GM21825 (cell line): ENCODE data around the gene CSF2RB.

Experiments
- ATAC-seq: cut with Tn5 transposase; IDR thresholded peaks from one replicate; pipeline ENCODE4 v1.9.1; 2021; ENCODE audit warnings: mild to moderate bottlenecking, moderate library complexity; ENCODE audit not compliant: unreplicated experiment

CSF2RB gene

DNA sequence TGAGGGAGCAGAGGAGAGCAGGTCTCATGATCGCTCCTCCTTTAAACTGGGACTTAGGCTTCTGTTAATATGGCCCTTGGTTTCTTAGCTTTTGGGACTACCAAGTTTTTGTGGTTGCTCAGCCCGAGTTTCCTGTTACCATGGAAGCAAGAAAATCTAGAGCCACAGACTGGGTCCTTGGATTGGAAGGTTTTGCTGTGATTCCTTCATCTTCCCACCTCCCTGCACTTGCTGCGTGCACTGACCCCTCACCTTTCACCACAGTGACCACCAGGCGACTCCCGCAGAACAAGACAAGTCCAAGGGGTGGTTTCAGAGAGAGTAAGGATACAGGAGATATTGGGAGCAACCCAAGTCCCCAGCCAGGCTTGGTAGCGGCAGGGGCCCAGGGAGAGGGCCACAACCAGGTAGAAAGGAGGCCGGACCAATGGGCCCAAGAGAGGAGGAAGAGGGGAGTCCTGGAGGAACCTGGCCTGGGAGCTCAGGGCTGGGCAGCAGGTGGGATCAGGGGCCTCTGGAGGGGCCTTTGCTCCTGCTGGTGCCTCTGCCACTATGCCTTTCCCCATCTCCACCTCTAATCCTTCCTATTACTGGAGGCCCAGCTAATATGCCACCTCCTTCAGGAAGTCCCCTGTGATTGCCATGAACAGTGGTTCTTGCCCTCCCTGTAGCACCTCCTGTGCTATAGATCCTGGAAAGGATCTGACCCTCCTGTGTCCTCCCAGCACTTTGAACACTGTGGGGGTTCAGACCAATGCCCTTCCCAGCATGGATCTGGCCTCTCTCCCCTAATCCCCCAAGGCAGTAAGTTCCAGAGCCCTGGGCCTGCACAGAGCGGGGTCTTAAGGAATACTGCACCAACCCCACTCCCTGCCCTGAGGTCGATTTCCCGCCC, 21.2 kb downstream of the CSF2RB start:
- no peak for ATAC-seq

DNA sequence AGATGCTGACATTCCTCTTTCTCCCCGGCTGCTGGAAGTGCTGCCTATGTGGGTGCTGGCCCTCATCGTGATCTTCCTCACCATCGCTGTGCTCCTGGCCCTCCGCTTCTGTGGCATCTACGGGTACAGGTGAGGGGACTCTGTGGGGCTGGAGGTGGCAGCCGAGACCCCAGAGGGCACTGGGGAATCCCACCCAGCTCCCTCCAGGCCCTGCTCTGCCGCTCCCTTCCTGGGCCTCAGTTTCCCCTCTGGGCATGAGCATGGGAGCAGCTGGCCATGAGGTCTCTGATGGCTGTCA, 21.8 kb downstream of the CSF2RB start:
- ATAC-seq = no peak

DNA sequence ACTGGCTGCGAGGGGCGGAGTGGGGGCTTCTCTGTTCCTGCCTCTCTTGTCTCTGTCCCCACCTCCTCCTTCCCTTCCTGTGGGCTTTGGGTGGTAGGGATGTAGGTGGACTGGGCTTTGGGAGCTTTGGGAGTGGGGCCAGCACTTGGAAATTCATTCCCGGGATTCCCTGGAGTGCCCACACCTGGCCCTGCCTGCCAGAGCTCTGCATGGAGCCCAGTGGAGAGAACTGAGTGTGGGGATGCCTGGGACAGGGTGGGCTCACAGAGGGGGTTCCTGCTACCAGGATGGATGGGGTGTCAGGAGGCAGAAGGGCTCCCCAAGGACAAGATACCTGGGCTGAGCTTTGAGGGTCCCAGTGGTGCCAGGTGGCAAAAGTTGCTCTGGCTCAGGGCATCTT, 22.3 kb downstream of the CSF2RB start:
- no peak for ATAC-seq

DNA sequence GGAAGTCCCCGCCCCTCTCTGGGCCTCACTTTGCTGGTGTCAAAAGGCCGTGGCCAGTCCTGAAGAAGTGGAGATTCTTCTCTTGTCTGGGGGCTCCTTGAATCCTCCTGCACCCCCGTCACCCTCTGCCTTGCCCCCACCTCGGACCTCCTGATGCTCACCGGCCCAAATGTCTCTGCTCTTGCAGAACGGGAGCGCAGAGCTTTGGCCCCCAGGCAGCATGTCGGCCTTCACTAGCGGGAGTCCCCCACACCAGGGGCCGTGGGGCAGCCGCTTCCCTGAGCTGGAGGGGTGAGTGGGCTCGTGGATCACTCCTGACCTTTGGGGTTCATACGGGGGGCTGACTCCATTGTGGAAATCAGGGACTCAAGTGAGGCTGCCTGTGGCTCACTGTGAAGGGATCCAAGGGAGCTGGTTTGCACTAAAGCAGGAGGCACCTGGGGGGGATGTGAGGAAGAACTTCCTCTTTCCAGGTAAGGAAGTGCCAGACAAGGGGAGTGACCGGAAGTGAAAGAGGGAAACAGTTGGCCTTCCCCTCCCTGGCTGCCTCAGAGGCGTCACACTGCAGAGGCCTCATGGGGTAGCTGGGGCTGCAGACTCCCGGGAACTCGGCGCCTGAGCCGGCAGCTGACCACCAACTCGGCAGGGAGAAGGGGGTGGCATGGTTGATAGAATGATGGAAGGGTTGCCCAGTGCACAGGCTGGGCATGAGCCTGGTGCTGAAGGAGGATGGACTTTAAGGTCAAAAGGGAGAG, 23.1 kb downstream of the CSF2RB start:
- ATAC-seq = no peak

DNA sequence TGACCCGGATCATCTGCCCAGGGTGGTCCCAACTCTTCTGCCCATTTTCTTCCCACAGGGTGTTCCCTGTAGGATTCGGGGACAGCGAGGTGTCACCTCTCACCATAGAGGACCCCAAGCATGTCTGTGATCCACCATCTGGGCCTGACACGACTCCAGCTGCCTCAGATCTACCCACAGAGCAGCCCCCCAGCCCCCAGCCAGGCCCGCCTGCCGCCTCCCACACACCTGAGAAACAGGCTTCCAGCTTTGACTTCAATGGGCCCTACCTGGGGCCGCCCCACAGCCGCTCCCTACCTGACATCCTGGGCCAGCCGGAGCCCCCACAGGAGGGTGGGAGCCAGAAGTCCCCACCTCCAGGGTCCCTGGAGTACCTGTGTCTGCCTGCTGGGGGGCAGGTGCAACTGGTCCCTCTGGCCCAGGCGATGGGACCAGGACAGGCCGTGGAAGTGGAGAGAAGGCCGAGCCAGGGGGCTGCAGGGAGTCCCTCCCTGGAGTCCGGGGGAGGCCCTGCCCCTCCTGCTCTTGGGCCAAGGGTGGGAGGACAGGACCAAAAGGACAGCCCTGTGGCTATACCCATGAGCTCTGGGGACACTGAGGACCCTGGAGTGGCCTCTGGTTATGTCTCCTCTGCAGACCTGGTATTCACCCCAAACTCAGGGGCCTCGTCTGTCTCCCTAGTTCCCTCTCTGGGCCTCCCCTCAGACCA, 24.0 kb downstream of the CSF2RB start:
- ATAC-seq = no peak

DNA sequence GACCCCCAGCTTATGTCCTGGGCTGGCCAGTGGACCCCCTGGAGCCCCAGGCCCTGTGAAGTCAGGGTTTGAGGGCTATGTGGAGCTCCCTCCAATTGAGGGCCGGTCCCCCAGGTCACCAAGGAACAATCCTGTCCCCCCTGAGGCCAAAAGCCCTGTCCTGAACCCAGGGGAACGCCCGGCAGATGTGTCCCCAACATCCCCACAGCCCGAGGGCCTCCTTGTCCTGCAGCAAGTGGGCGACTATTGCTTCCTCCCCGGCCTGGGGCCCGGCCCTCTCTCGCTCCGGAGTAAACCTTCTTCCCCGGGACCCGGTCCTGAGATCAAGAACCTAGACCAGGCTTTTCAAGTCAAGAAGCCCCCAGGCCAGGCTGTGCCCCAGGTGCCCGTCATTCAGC, 24.6 kb downstream of the CSF2RB start:
- ATAC-seq = no peak

DNA sequence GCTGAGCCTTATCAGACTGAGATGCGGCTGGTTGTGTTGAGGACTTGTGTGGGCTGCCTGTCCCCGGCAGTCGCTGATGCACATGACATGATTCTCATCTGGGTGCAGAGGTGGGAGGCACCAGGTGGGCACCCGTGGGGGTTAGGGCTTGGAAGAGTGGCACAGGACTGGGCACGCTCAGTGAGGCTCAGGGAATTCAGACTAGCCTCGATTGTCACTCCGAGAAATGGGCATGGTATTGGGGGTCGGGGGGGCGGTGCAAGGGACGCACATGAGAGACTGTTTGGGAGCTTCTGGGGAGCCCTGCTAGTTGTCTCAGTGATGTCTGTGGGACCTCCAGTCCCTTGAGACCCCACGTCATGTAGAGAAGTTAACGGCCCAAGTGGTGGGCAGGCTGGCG, 25.5 kb downstream of the CSF2RB start:
- no peak for ATAC-seq

DNA sequence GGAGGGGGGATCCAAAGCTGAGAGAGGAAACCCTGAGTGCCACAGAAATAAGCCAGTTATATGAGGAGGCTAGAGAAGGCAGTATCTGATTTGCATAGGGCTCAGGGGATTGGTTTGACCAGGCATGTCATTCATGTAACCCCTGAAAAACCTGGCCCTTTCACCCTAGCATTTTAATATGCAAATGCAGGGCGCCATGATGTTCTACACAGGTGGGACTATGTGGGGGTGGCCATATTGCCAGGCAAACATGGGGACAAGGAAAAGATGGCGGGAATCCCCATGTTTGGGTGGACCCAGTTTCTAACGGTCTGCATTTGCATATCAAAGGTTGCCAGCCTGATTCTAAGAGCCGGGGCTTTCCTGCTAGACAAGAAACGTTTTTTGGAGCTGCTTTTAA, 27.2 kb downstream of the CSF2RB start:
- no peak for ATAC-seq

DNA sequence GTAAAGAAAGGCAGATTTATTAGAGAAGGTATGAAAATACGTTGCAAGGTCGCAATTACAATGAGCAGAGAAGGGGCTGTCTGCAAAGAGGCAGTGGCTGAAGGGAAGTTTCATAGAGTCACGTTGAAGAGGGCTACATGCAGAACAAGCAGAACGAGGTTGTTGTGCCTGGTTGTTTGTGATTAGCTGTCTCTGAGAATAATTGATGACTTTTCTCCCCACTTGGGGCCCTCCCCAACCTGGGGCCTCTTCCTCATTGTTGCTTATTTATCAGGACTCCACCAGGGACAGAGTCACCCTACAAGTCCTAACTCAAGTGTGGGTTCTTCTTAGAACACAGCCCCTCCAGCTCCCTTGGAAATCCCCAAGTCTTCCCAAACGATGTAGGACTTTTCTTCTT, 29.1 kb downstream of the CSF2RB start:
- ATAC-seq = no peak

DNA sequence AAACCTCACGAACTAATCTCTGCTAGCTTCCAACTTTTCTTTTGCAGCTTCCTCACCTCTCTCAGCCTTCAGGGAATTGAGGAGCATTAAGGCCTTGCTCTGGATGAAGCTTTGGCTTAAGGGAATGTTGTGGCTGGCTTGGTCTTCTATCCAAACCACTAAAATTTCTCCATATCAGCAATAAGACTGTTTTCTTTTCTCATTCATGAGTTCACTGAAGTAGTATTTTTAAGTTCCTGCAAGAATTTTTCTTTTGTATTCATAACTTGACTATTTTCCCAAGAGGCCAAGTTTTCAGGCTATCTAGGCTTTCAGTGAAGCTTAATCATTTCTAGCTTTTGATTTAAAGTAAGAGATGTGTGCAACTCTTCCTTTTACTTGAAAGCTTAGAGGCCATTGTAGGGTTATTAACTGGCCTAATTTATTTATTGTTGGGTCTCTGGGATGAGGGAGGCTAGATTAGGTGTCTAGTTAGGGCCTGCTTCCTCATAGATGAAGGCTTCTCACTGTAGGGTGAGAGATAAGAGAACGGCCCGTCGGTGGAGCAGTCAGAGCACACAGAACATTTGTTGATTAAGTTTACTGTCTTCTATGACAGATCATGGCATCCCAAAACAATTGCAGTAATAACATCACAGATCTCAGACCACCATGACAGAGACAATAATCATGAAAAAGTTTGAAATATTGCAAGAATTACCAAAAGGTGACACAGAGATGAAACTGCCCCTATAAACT, 33.2 kb downstream of the CSF2RB start:
- ATAC-seq = no peak

DNA sequence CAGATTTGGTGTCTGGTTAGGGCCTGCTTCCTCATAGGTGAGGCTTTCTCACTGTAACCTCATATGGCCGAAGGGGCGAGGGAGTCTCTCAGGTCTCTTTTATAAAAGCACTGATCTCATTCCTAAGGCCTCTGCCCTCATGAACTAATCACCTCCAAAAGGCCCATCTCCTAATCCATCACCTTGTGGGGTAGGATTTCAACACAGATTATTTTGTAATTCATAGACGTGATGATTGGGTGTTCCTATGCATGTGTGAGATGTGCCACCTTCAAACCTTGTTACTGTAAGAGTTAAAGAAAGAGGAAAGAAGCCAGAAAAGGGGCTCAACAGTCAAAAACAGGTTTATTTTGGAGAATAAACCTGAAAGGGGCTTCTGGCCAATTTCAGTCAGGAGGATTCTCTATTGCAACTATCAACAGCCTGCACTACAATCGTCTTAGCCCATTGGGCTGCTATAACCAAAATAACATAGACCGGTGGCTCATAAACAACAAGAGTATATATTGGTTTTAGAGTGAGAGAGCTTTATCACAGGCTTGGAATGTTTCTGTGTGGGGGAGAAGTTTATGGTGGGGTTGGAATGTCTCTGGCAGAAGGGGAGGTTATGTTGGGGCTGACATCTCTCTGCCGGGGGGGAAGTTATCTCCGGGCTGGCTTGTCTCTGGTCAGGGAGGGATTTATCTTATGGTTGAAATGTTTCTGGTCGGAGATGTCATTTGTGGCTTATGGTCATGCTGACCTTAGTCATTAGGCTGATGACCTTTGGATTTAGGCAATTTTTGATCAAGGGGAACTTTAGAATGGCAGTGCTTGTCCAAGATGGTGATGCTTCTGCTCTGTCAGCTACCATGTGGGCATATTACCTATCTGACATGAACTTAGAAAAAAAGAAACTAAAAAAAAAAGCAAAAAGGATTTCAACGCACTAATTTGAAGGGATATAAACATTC, 35.1 kb downstream of the CSF2RB start:
- ATAC-seq = no peak

DNA sequence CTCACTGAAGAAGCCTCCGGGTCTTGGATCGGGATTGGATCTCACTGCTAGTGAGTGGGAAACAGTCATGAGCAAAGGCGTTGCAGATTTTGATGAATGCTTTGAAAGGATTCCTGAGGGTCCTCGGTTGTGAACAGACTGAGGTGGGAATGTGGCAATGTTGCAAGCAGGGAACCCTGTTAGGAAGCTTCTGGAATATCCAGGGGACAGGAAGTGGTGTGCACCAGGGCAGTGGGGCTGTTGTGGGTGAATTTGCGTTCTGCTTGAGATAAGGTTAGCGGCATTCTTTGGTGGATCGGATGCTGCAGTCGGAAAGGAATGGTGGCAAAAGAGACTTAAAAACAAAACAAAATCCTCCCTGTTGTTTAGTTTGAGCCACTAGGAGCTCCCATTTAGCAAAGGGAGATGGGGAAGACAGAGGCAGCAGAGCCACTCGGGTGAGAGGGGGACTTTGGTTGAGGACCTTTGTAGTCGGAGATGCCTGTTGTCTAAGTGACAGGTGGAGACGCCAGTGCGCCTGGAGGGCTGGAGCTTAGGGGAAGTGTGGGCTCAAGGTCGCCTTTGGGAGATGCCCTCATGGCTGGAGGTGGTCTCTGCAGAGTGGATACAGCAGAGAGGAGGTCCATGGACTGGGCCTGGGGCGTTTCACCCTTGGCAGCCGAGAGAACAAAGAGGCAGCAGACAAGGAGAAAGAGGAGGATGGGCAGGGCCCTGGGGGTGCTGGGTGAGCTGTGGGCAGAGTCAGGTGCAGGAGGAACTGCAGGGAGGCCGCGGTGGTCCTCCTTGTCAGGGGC, 37.6 kb downstream of the CSF2RB start:
- ATAC-seq = no peak

DNA sequence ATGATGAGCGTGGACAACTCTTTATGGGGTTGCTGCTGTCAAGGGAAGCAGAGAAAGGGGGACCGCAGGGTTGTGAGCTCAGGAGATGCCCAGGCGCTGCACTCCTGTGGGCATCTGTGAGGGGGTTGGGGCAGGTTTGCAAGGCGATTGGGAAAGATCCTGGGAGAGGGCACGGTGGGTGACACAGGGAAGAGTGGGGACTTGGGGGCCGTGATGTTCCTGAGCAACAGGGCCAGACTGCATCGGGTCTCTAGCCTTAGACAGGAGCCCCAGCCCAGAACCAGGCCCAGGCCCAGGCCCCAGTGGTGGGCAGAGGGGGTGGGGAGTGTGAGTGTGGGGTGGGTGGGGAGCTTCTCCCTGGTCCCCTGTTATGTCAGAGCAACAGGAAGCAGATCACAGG, 38.3 kb downstream of the CSF2RB start:
- no peak for ATAC-seq

DNA sequence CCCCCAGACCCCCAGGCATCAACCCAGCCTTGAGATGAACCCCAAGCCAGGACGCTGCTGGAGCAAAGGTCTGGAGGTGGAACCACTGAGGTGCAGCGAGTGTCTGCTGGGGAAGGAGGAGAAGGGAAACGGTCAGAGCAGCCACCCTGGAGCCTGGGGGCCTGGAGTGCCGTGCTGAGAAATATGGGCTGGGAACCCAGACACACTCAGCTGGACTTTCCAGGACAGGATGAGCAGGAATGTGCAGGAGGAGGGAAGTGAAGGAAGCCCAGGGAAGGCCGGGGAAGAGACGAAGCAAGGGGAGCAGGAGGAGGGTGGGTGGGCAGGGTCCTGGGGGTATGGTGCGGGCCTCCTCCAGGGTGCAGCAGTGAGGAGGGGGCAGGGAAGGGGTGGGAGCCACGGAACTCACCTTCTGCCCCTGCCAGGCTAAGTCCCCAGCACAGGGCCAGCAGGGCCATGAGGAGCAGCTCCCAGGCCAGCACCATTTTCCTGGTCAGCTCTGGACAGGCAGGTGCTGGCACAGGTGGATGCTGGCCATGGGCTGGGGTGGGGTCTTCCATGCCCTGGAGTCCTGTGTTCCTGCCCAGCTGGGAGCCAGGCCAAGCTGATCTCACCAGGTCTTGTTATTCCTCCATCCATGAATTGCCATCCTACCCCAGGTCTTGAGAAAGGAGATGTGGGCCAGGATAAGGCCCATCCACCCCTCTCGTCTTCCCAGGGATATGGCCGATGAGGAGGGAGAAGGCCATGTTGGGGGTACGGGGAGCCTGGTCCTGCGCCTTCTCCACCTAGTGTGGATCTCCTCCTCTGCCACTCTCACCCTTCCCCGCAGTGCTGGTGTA, 40.0 kb downstream of the CSF2RB start:
- no peak for ATAC-seq

DNA sequence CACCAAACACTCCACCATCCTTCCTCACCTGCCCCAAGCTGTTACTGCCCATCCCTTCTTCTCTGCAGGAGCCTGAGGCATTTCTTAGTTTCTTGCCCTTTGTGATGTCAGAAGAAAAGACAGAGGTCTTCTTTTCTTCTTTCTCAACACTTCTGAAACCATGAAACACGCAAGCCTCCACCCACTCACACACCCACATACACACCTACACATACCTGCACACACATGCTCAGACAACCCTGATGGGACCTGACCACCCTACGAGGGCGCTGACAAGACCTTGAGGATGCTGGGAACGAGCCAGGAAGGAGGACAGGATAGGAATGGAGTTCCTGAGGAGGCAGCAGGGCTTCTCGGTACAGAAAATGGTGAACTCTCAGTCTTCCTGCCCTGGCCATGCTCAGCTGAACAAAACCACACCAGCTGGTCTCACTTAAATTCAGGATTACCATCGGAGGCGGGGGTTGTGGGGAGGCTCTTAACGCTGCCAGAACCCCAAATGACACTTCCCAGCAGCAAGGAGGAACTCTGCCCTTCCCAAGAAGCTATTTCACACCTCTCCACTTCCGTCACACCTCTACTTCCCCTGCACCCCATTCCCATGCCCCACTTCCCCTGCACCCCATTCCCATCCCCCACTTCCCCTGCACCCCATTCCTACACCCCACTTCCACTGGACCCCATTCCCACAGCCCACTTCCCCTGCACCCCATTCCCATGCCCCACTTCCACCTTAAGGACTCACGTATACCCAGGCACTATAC, 41.0 kb downstream of the CSF2RB start:
- no peak for ATAC-seq

DNA sequence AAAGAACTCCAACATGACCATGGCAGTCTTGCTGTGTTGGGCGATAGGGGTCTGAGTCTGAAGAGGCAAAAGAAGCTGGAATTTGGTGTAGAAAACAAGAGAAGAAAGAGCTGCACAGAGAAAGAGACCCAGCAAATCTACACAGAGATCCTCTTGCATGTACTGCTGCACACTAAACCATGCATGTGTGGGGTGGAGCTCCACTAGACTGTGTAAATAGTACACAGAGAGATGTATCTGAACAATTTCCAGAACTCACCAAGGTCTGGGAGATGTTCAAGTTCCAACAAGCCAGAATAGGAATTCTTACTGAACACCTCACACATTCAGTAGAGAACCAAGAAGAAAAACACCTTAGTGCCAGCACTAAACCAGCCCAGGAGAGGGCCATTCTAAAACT, 42.3 kb downstream of the CSF2RB start:
- no peak for ATAC-seq

DNA sequence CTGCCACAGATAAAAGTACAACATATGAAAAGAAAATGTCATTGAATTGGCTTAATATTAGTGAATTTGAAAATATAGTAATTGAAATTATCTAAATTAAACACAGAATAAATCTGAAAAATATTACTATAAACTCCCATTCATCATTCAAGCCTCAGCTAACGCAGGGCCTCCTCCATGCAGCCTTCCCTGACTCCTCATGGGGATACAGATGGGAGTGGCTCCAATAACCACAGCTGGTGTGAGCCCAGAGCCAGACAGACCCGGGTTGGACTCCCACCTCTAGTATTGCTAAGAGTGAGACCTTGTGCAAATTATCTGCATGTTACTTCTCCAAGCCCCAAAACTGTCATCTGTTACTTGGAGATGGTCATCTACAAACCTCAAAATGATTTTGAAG, 44.9 kb downstream of the CSF2RB start:
- ATAC-seq = no peak

DNA sequence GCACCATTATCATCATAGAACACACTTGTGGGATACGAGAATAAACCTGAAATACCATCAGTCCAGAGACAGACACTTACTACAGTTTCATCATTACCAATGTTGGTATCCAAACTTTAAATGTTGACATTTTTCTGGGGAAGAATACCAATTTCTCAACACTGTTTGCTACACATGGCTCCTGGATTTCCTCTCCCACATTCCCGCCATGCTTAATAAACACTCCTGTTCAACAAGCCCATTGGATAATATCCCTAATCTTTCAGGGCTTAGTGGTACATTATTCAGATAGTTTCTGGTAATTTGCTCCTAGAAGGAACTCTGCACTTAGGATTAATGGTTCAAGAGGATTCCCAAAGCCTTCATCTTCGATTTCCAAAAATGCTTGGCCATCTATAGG, 48.2 kb downstream of the CSF2RB start:
- no peak for ATAC-seq
